Measurements from ENCODE around the gene CLEC4M.
"Not testable (repeated sequence)": the region's sequence is repeated elsewhere in the genome, so short reads cannot be mapped to it uniquely, and the experiment has no call there.

CLEC4M gene

GRCh38 chr19:7816040-7816439 is 53.0 kb downstream of the CLEC4M start:
- DNase-seq: not testable (repeated sequence)

- DNase-seq: no peak
These were observed 54.8 kb downstream of the CLEC4M start for GRCh38 chr19:7817801-7818200.

- no peak for DNase-seq
These were observed 55.8 kb downstream of the CLEC4M start for GRCh38 chr19:7818806-7819205.
